HG03196 (cell line): Measurements from ENCODE around the gene OTUB2.

ENCODE experiments used
- ATAC-seq: cut with Tn5 transposase; IDR thresholded peaks from one replicate; pipeline ENCODE4 v1.9.1; 2021; ENCODE audit not compliant: unreplicated experiment

OTUB2 gene

GRCh38 chr14:94026173-94026888, at the start of gene OTUB2:
Gene OTUB2, plus strand, starts transcription at chr14:94026340. Its CDS starts 198 bp downstream, at chr14:94026538.
- peak; percentile 97 for ATAC-seq

GRCh38 chr14:93976477-93977057, 49.6 kb upstream of the OTUB2 start, which contains the start of gene ASB2:
Gene ASB2, minus strand, starts transcription at chr14:93976570. Its CDS starts 12,031 bp downstream, at chr14:93964539.
- peak; percentile 15 for ATAC-seq

- ATAC-seq = no peak
Measured at GRCh38 chr14:93977171-93977570, 49.0 kb upstream of the OTUB2 start.

- peak; percentile 51 for ATAC-seq
Measured at GRCh38 chr14:93977790-93978581, 48.2 kb upstream of the OTUB2 start.

GRCh38 chr14:93978735-93979134, 47.4 kb upstream of the OTUB2 start:
- no peak for ATAC-seq

GRCh38 chr14:93980456-93981201, 45.5 kb upstream of the OTUB2 start:
- ATAC-seq = no peak

- ATAC-seq = no peak
Measured at GRCh38 chr14:93981316-93982229, 44.6 kb upstream of the OTUB2 start.

GRCh38 chr14:93982230-93983007, 43.7 kb upstream of the OTUB2 start:
- no peak for ATAC-seq

- no peak for ATAC-seq
Measured at GRCh38 chr14:93984070-93984469, 42.1 kb upstream of the OTUB2 start.

- ATAC-seq = no peak
Measured at GRCh38 chr14:93984987-93985410, 41.1 kb upstream of the OTUB2 start.

GRCh38 chr14:93986955-93987354, 39.2 kb upstream of the OTUB2 start:
- no peak for ATAC-seq

GRCh38 chr14:93987376-93987775, 38.8 kb upstream of the OTUB2 start:
- ATAC-seq = no peak

GRCh38 chr14:93987815-93988476, 38.2 kb upstream of the OTUB2 start:
- no peak for ATAC-seq

GRCh38 chr14:93989939-93990338, 36.2 kb upstream of the OTUB2 start:
- ATAC-seq = no peak

- ATAC-seq = no peak
Measured at GRCh38 chr14:93991212-93991611, 34.9 kb upstream of the OTUB2 start.

- no peak for ATAC-seq
Measured at GRCh38 chr14:93991649-93992048, 34.5 kb upstream of the OTUB2 start.

GRCh38 chr14:93993382-93993781, 32.8 kb upstream of the OTUB2 start:
- ATAC-seq = no peak

GRCh38 chr14:93994919-93995682, 31.0 kb upstream of the OTUB2 start:
- no peak for ATAC-seq
